Stimulated activated CD4-positive, alpha-beta T cell treated with anti-CD3 and anti-CD28 coated beads, Interleukin-2, amount 100 ng/mL, for 24 hours (primary cell): ENCODE results near the gene USP46.

Experiments
- DNase-seq, 2 donors: peaks; one replicate each; pipeline ENCODE4 v3.0.0-alpha.2; 2020

USP46 gene

GRCh38 chr4:52655506-52655905 lies 3.6 kb downstream of the USP46 start:
- no peak for DNase-seq

- DNase-seq, result no peak
These were observed 7.0 kb downstream of the USP46 start for GRCh38 chr4:52651996-52652672.

GRCh38 chr4:52648836-52649235 lies 10.3 kb downstream of the USP46 start:
- no peak for DNase-seq

GRCh38 chr4:52646741-52647140 lies 12.4 kb downstream of the USP46 start:
- no peak for DNase-seq

- DNase-seq, result no peak
These were observed 13.0 kb downstream of the USP46 start for GRCh38 chr4:52646096-52646495.

GRCh38 chr4:52645300-52645699 lies 13.8 kb downstream of the USP46 start:
- DNase-seq, result no peak

GRCh38 chr4:52643785-52644244 lies 15.3 kb downstream of the USP46 start:
- DNase-seq, result no peak

GRCh38 chr4:52643190-52643589 lies 15.9 kb downstream of the USP46 start:
- DNase-seq, result no peak

GRCh38 chr4:52641854-52642563 lies 17.1 kb downstream of the USP46 start:
- DNase-seq, result no peak

GRCh38 chr4:52640808-52641565 lies 18.1 kb downstream of the USP46 start:
- DNase-seq, result no peak

GRCh38 chr4:52638717-52639116 lies 20.4 kb downstream of the USP46 start:
- no peak for DNase-seq

- DNase-seq, result no peak
These were observed 22.0 kb downstream of the USP46 start for GRCh38 chr4:52637116-52637515.

- DNase-seq, result no peak
These were observed 23.5 kb downstream of the USP46 start for GRCh38 chr4:52635560-52635959.

- no peak for DNase-seq
These were observed 24.0 kb downstream of the USP46 start for GRCh38 chr4:52635130-52635529.

GRCh38 chr4:52633846-52634245 lies 25.3 kb downstream of the USP46 start:
- no peak for DNase-seq

GRCh38 chr4:52628974-52629373 lies 30.1 kb downstream of the USP46 start:
- no peak for DNase-seq

- no peak for DNase-seq
These were observed 30.6 kb downstream of the USP46 start for GRCh38 chr4:52628543-52628942.

GRCh38 chr4:52627876-52628275 lies 31.2 kb downstream of the USP46 start:
- no peak for DNase-seq

GRCh38 chr4:52625216-52625615 lies 33.9 kb downstream of the USP46 start:
- no peak for DNase-seq

GRCh38 chr4:52622564-52622963 lies 36.5 kb downstream of the USP46 start:
- no peak for DNase-seq

- DNase-seq, result no peak
These were observed 37.5 kb downstream of the USP46 start for GRCh38 chr4:52621567-52621966.

GRCh38 chr4:52619591-52619931 lies 39.5 kb downstream of the USP46 start:
- no peak for DNase-seq

- no peak for DNase-seq
These were observed 40.1 kb downstream of the USP46 start for GRCh38 chr4:52618795-52619590.
